Endothelial cell of umbilical vein (primary cell): ENCODE data around the gene SIGLEC6.

Experiments
- EZH2 ChIP-seq: IDR thresholded peaks from 2 replicates; pipeline ENCODE4 v1.6.1; 2012; ENCODE audit warnings: borderline replicate concordance, low read depth, mild to moderate bottlenecking, moderate library complexity, low read length, inconsistent platforms; ENCODE audit not compliant: severe bottlenecking
- JUN ChIP-seq: IDR thresholded peaks from 2 replicates; pipeline ENCODE4 v1.6.1; 2011; ENCODE audit warnings: borderline replicate concordance, low read depth; ENCODE audit not compliant: insufficient read length, insufficient read depth
- POLR2A ChIP-seq: IDR thresholded peaks from 2 replicates; pipeline ENCODE4 v1.6.1; 2012; ENCODE audit warnings: low read depth, mild to moderate bottlenecking, control low read depth, low read length
- POLR2AphosphoS5 ChIP-seq: IDR thresholded peaks from 2 replicates; pipeline ENCODE4 v1.6.1; 2012; ENCODE audit warnings: low read depth, mild to moderate bottlenecking, control low read depth, low read length, moderate library complexity; ENCODE audit not compliant: insufficient read depth
- TF ChIP-seq, protein P1 (sequence below), 2 donors: IDR thresholded peaks; 1 replicate in 1 of 2; 2 replicates in 1 of 2; pipeline ENCODE4 v1.5.1; 2011; ENCODE audit warnings: low read length in 2 of 2, mild to moderate bottlenecking in 2 of 2, moderate library complexity in 2 of 2, control low read depth in 1 of 2, inconsistent platforms in 1 of 2, low read depth in 1 of 2; ENCODE audit not compliant: insufficient read depth in 1 of 2; ENCODE audit errors: extremely low read depth in 1 of 2

DNA sequence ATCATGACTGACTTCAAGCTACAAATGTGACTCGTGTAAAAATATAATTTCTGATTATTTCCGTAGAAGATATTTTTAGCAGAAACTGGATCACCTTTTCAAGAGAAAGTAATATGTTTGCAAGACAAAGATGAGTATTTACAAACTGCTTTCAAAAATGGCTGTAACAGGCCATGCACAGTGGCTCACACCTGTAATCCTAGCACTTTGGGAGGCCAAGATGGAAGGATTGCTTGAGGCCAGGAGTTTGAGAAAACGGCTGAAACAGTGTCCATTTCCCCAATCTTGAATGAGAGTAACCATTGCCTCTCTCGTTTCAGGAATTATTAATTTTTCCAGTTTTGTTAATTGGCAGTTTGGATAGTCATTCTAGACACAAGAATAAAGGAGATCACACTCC is 36.1 kb upstream of the SIGLEC6 start:
- TF ChIP-seq, protein P1, sequence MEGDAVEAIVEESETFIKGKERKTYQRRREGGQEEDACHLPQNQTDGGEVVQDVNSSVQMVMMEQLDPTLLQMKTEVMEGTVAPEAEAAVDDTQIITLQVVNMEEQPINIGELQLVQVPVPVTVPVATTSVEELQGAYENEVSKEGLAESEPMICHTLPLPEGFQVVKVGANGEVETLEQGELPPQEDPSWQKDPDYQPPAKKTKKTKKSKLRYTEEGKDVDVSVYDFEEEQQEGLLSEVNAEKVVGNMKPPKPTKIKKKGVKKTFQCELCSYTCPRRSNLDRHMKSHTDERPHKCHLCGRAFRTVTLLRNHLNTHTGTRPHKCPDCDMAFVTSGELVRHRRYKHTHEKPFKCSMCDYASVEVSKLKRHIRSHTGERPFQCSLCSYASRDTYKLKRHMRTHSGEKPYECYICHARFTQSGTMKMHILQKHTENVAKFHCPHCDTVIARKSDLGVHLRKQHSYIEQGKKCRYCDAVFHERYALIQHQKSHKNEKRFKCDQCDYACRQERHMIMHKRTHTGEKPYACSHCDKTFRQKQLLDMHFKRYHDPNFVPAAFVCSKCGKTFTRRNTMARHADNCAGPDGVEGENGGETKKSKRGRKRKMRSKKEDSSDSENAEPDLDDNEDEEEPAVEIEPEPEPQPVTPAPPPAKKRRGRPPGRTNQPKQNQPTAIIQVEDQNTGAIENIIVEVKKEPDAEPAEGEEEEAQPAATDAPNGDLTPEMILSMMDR (IDR thresholded peaks at IDR 0.05; ENCODE audit: extremely low read depth in 1 of 2, insufficient read depth in 1 of 2, low read depth in 1 of 2, low read length in 2 of 2), result no peak
- no peak for TF ChIP-seq POLR2A
- no peak for TF ChIP-seq EZH2
- no peak for TF ChIP-seq JUN
- TF ChIP-seq POLR2AphosphoS5, result no peak
